ENCODE measurements around the gene CC2D2A.

The CC2D2A gene

GRCh38 chr4:15469402-15470127, at the start of gene CC2D2A:
Gene CC2D2A, plus strand, starts transcription at chr4:15469882. Its CDS starts 6,051 bp downstream, at chr4:15475933.
- DNase-seq: peak; percentile 10
- in situ Hi-C loops (cut with MboI; ENCODE audit: low pct_unique_long_range_greater_than_20kb, low sequenced_read_pairs): loop anchor here (25.0 kb wide), 1 partner anchor 232 kb away; no protein-coding TSS in a partner anchor

- in situ Hi-C loops (cut with MboI; ENCODE audit: low pct_unique_long_range_greater_than_20kb, low sequenced_read_pairs): no loop called here
- DNase-seq: no peak
Measured at GRCh38 chr4:15420642-15421041, 49.0 kb upstream of the CC2D2A start.

- in situ Hi-C loops (cut with MboI; ENCODE audit: low pct_unique_long_range_greater_than_20kb, low sequenced_read_pairs): no loop called here
- DNase-seq: no peak
Measured at GRCh38 chr4:15423285-15423711, 46.4 kb upstream of the CC2D2A start.

- in situ Hi-C loops (cut with MboI; ENCODE audit: low pct_unique_long_range_greater_than_20kb, low sequenced_read_pairs): no loop called here
- no peak for DNase-seq
Measured at GRCh38 chr4:15425520-15425919, 44.2 kb upstream of the CC2D2A start.

GRCh38 chr4:15427161-15427560, 42.5 kb upstream of the CC2D2A start:
- in situ Hi-C loops (cut with MboI; ENCODE audit: low pct_unique_long_range_greater_than_20kb, low sequenced_read_pairs): no loop called here
- no peak for DNase-seq

GRCh38 chr4:15427701-15428100, 42.0 kb upstream of the CC2D2A start, which contains the start of gene C1QTNF7:
Gene C1QTNF7, plus strand, starts transcription at chr4:15428033. Its CDS starts 7,711 bp downstream, at chr4:15435744.
- in situ Hi-C loops (cut with MboI; ENCODE audit: low pct_unique_long_range_greater_than_20kb, low sequenced_read_pairs): no loop called here
- no peak for DNase-seq

- DNase-seq: no peak
- in situ Hi-C loops (cut with MboI; ENCODE audit: low pct_unique_long_range_greater_than_20kb, low sequenced_read_pairs): no loop called here
Measured at GRCh38 chr4:15428611-15429010, 41.1 kb upstream of the CC2D2A start.

- DNase-seq: no peak
- in situ Hi-C loops (cut with MboI; ENCODE audit: low pct_unique_long_range_greater_than_20kb, low sequenced_read_pairs): no loop called here
Measured at GRCh38 chr4:15434091-15434490, 35.6 kb upstream of the CC2D2A start.

- in situ Hi-C loops (cut with MboI; ENCODE audit: low pct_unique_long_range_greater_than_20kb, low sequenced_read_pairs): no loop called here
- DNase-seq: no peak
Measured at GRCh38 chr4:15434676-15435075, 35.0 kb upstream of the CC2D2A start.

- peak; percentile 33 for DNase-seq
- in situ Hi-C loops (cut with MboI; ENCODE audit: low pct_unique_long_range_greater_than_20kb, low sequenced_read_pairs): no loop called here
Measured at GRCh38 chr4:15436513-15436912, 33.2 kb upstream of the CC2D2A start.

- in situ Hi-C loops (cut with MboI; ENCODE audit: low pct_unique_long_range_greater_than_20kb, low sequenced_read_pairs): no loop called here
- no peak for DNase-seq
Measured at GRCh38 chr4:15438939-15439524, 30.6 kb upstream of the CC2D2A start.

GRCh38 chr4:15443371-15444160, 26.1 kb upstream of the CC2D2A start:
- DNase-seq: no peak
- in situ Hi-C loops (cut with MboI; ENCODE audit: low pct_unique_long_range_greater_than_20kb, low sequenced_read_pairs): no loop called here

- DNase-seq: no peak
- in situ Hi-C loops (cut with MboI; ENCODE audit: low pct_unique_long_range_greater_than_20kb, low sequenced_read_pairs): no loop called here
Measured at GRCh38 chr4:15444276-15444675, 25.4 kb upstream of the CC2D2A start.

GRCh38 chr4:15444879-15445547, 24.7 kb upstream of the CC2D2A start:
- DNase-seq: no peak
- in situ Hi-C loops (cut with MboI; ENCODE audit: low pct_unique_long_range_greater_than_20kb, low sequenced_read_pairs): no loop called here

GRCh38 chr4:15451181-15451865, 18.4 kb upstream of the CC2D2A start:
- in situ Hi-C loops (cut with MboI; ENCODE audit: low pct_unique_long_range_greater_than_20kb, low sequenced_read_pairs): loop anchor here (25.0 kb wide), 1 partner anchor 214 kb away; no protein-coding TSS in a partner anchor
- peak; percentile 65 for DNase-seq

- in situ Hi-C loops (cut with MboI; ENCODE audit: low pct_unique_long_range_greater_than_20kb, low sequenced_read_pairs): loop anchor here (25.0 kb wide), 1 partner anchor 215 kb away; no protein-coding TSS in a partner anchor
- DNase-seq: no peak
Measured at GRCh38 chr4:15451866-15452765, 17.6 kb upstream of the CC2D2A start.

GRCh38 chr4:15455290-15455689, 14.4 kb upstream of the CC2D2A start:
- in situ Hi-C loops (cut with MboI; ENCODE audit: low pct_unique_long_range_greater_than_20kb, low sequenced_read_pairs): loop anchor here (25.0 kb wide), 1 partner anchor 218 kb away; no protein-coding TSS in a partner anchor

More at GRCh38 chr4:15455290-15455689, 14.4 kb upstream of the CC2D2A start:
- DNase-seq: no peak
